Measurements from ENCODE around the gene ASRGL1. TPM values are rescaled to one million over a fixed set of nuclear protein-coding genes. Genes with fewer than 3 reads are reported as not detected.

ASRGL1 gene
- total and polyA plus RNA-seq, 4 donors, result 3.7 to 15.2 (median 8.1) TPM

GRCh38 chr11:62402226-62402959 is 65.1 kb downstream of the ASRGL1 start:
- H3K4me3 ChIP-seq (ENCODE audit: low read depth in 1 of 3, low read length in 3 of 3), result no peak overlapping the region
- H3K27ac ChIP-seq (ENCODE audit: low read depth in 1 of 2, low read length in 2 of 2), result peak overlapping the region in 1 of 2 donors; percentile 25

GRCh38 chr11:62402960-62403730 is 65.9 kb downstream of the ASRGL1 start:
- H3K4me1 ChIP-seq (ENCODE audit: control insufficient read depth in 4 of 4, insufficient read depth in 4 of 4, low read length in 3 of 4), result peaks cover 2 to 20% (median 6%) of the 10 kb centered on the region in 4 donors
- DNase-seq (ENCODE audit: low spot score), result no peak
- TF ChIP-seq REST (IDR thresholded peaks at IDR 0.05) (no peak), RXRA (IDR thresholded peaks at IDR 0.05) (no peak), HNF4G (IDR thresholded peaks at IDR 0.05) (no peak), SP1 (IDR thresholded peaks at IDR 0.05) (no peak), NR2F2 (IDR thresholded peaks at IDR 0.05) (no peak)
- no peak overlapping the region for H3K4me3 ChIP-seq (ENCODE audit: low read depth in 1 of 3, low read length in 3 of 3)
- peak overlapping the region in 1 of 2 donors; percentile 25 for H3K27ac ChIP-seq (ENCODE audit: low read depth in 1 of 2, low read length in 2 of 2)
- no peaks in the 10 kb centered on the region for H3K9me3 ChIP-seq (ENCODE audit: control insufficient read depth in 4 of 4, low read length in 3 of 4)
- H3K9ac ChIP-seq (ENCODE audit: low read depth in 1 of 2, low read length in 2 of 2), result no peak overlapping the region
- no peaks in the 10 kb centered on the region for H3K27me3 ChIP-seq (ENCODE audit: control insufficient read depth in 4 of 4, insufficient read depth in 4 of 4, low read length in 3 of 4)
- 90% methylated on average over 12 of the region's 12 CpGs for WGBS
- H3K36me3 ChIP-seq (ENCODE audit: control insufficient read depth in 4 of 4, insufficient read depth in 3 of 4, low read depth in 1 of 4, low read length in 3 of 4), result no peaks in the 10 kb centered on the region

More at GRCh38 chr11:62402226-62402959, 65.1 kb downstream of the ASRGL1 start:
- Histone ChIP-seq H3K9me3 (ENCODE audit: control insufficient read depth in 4 of 4, low read length in 3 of 4) (no peaks in the 10 kb centered on the region), H3K9ac (ENCODE audit: low read depth in 1 of 2, low read length in 2 of 2) (no peak overlapping the region), H3K4me1 (ENCODE audit: control insufficient read depth in 4 of 4, insufficient read depth in 4 of 4, low read length in 3 of 4) (peaks cover 8 to 27% (median 11%) of the 10 kb centered on the region in 4 donors), H3K27me3 (ENCODE audit: control insufficient read depth in 4 of 4, insufficient read depth in 4 of 4, low read length in 3 of 4) (no peaks in the 10 kb centered on the region), H3K36me3 (ENCODE audit: control insufficient read depth in 4 of 4, insufficient read depth in 3 of 4, low read depth in 1 of 4, low read length in 3 of 4) (no peaks in the 10 kb centered on the region)
- WGBS, result 76% methylated on average over 15 of the region's 15 CpGs
- no peak for TF ChIP-seq HNF4A (conservative IDR thresholded peaks at IDR 0.05)
- no peak for DNase-seq (ENCODE audit: low spot score)

- 93% methylated on average over 6 of the region's 6 CpGs for WGBS
- TF ChIP-seq REST (IDR thresholded peaks at IDR 0.05) (no peak), TAF1 (conservative IDR thresholded peaks at IDR 0.05) (no peak), RAD21 (IDR thresholded peaks at IDR 0.05) (no peak), HNF4A (conservative IDR thresholded peaks at IDR 0.05) (no peak), NR2F2 (IDR thresholded peaks at IDR 0.05) (no peak), YY1 (IDR thresholded peaks at IDR 0.05) (no peak)
These were observed 67.2 kb downstream of the ASRGL1 start for GRCh38 chr11:62404435-62404834.

More at GRCh38 chr11:62404435-62404834, 67.2 kb downstream of the ASRGL1 start:
- Histone ChIP-seq H3K27ac (ENCODE audit: low read depth in 1 of 2, low read length in 2 of 2) (no peak overlapping the region), H3K27me3 (ENCODE audit: control insufficient read depth in 4 of 4, insufficient read depth in 4 of 4, low read length in 3 of 4) (no peaks in the 10 kb centered on the region), H3K4me3 (ENCODE audit: low read depth in 1 of 3, low read length in 3 of 3) (no peak overlapping the region), H3K9ac (ENCODE audit: low read depth in 1 of 2, low read length in 2 of 2) (no peak overlapping the region), H3K9me3 (ENCODE audit: control insufficient read depth in 4 of 4, low read length in 3 of 4) (no peaks in the 10 kb centered on the region), H3K36me3 (ENCODE audit: control insufficient read depth in 4 of 4, insufficient read depth in 3 of 4, low read depth in 1 of 4, low read length in 3 of 4) (no peaks in the 10 kb centered on the region), H3K4me1 (ENCODE audit: control insufficient read depth in 4 of 4, insufficient read depth in 4 of 4, low read length in 3 of 4) (peaks cover 0 to 12% (median 2%) of the 10 kb centered on the region in 4 donors)
- no peak for DNase-seq (ENCODE audit: low spot score)
